WI38 (cell line): ENCODE results near the gene COX11.

Experiments
- H3K4me3 ChIP-seq: 2 replicates; pipeline ENCODE4 v1.5.1; 2011; ENCODE audit warnings: low read depth, mild to moderate bottlenecking, control low read depth, low read length
- TF ChIP-seq, protein P1 (sequence below): IDR thresholded peaks from 2 replicates; pipeline ENCODE4 v1.5.1; 2012; ENCODE audit warnings: low read depth, mild to moderate bottlenecking, control low read depth, low read length

Gene COX11

DNA sequence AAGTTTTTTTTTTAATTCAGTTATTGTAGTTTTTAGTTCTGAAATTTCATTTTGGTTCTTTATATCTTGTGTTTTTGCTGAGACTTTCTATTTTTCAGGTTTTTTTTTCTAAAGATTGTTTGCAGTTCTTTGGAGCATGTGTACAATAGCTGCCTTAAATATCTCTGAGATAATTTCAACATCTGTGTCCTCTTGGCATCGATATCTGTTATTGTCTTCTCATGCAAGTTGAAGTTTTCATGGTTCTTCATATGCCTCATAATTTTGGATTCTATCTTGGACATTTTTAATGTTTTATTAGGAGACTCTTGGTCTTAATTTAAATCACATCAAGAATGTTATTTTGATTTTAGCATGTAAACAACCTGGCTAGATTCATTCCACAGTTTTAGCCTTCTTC lies 22.8 kb downstream of the COX11 start:
- TF ChIP-seq, protein P1, sequence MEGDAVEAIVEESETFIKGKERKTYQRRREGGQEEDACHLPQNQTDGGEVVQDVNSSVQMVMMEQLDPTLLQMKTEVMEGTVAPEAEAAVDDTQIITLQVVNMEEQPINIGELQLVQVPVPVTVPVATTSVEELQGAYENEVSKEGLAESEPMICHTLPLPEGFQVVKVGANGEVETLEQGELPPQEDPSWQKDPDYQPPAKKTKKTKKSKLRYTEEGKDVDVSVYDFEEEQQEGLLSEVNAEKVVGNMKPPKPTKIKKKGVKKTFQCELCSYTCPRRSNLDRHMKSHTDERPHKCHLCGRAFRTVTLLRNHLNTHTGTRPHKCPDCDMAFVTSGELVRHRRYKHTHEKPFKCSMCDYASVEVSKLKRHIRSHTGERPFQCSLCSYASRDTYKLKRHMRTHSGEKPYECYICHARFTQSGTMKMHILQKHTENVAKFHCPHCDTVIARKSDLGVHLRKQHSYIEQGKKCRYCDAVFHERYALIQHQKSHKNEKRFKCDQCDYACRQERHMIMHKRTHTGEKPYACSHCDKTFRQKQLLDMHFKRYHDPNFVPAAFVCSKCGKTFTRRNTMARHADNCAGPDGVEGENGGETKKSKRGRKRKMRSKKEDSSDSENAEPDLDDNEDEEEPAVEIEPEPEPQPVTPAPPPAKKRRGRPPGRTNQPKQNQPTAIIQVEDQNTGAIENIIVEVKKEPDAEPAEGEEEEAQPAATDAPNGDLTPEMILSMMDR: no peak

GRCh38 chr17:54945231-54945630 lies 23.2 kb downstream of the COX11 start:
- TF ChIP-seq, protein P1: no peak

More for the DNA sequence above, 22.8 kb downstream of the COX11 start:
- no peak overlapping the region for H3K4me3 ChIP-seq

GRCh38 chr17:54944796-54945195 lies 23.7 kb downstream of the COX11 start:
- TF ChIP-seq, protein P1: no peak
- H3K4me3 ChIP-seq: no peak overlapping the region

More at GRCh38 chr17:54945231-54945630, 23.2 kb downstream of the COX11 start:
- no peak overlapping the region for H3K4me3 ChIP-seq

- TF ChIP-seq, protein P1: no peak
- H3K4me3 ChIP-seq: no peak overlapping the region
Measured at GRCh38 chr17:54941285-54941684, 27.2 kb downstream of the COX11 start.

GRCh38 chr17:54937426-54937825 lies 31.0 kb downstream of the COX11 start:
- no peak overlapping the region for H3K4me3 ChIP-seq

DNA sequence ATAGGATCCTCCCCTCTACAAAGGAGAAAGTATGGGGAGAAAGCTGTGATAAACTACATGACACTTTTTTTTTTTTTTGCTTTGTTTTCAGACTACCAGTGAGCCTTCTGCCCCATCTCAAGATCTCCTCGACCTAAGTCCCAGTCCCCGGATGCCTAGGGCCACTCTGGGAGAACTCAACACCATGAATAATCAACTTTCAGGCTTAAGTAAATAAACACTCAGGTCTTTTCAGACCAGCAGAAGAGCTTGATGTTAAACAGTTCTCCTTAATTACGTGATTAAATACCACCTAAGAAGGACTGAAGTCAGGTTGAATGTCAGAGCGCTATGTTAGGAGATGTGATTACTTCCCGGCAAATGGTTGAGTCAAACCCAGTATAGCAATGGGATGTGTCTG lies 31.4 kb downstream of the COX11 start:
- TF ChIP-seq, protein P1: no peak
- H3K4me3 ChIP-seq: no peak overlapping the region

More at GRCh38 chr17:54937426-54937825, 31.0 kb downstream of the COX11 start:
- TF ChIP-seq, protein P1: no peak

GRCh38 chr17:54935471-54935870 lies 33.0 kb downstream of the COX11 start:
- TF ChIP-seq, protein P1: no peak

More at GRCh38 chr17:54935471-54935870, 33.0 kb downstream of the COX11 start:
- H3K4me3 ChIP-seq: no peak overlapping the region
